GM18519 (cell line): ENCODE data around the gene GNPTG.
"Not testable (repeated sequence)": the region's sequence is repeated elsewhere in the genome, so short reads cannot be mapped to it uniquely, and the experiment has no call there.

Experiments used
- ATAC-seq: cut with Tn5 transposase; IDR thresholded peaks from one replicate; pipeline ENCODE4 v1.9.1; 2021; ENCODE audit warnings: mild to moderate bottlenecking, moderate library complexity; ENCODE audit not compliant: unreplicated experiment, low FRiP score

The GNPTG gene

GRCh38 chr16:1317479-1318267 is 34.1 kb upstream of the GNPTG start:
- ATAC-seq: no peak

DNA sequence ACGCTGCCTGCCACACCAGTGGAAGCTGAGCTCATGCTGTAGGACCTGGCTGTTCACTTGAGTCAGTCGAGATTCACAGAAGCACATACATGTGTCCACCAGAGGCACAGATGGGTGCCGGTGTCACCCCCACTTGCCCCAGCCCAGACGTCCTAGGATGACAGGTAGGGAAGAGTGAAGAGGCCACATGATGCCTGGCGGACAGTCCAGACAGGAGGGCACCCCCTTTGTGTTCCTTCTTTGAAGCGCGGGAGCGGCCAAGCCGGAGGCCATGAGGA is 33.5 kb upstream of the GNPTG start:
- no peak for ATAC-seq

DNA sequence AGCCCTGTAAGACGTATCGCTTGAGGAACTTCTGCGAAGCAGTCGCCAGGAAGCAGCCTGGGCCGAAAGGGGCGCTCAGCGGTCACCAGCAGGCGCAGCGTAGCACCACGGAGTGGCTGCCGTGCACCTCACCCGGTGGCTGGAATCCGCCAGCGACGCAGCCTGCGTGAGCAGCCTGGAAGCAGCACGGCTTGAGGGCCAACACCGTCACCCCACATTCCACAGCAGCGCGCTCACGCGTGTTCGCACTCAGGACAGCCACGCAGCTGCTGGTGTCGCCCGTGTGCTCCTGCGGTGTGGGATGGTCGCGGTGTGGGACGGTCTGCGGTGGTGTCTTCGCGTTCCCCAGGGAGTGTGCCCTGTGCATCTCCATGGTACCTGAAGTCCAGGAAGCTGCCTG is 32.7 kb upstream of the GNPTG start:
- no peak for ATAC-seq

DNA sequence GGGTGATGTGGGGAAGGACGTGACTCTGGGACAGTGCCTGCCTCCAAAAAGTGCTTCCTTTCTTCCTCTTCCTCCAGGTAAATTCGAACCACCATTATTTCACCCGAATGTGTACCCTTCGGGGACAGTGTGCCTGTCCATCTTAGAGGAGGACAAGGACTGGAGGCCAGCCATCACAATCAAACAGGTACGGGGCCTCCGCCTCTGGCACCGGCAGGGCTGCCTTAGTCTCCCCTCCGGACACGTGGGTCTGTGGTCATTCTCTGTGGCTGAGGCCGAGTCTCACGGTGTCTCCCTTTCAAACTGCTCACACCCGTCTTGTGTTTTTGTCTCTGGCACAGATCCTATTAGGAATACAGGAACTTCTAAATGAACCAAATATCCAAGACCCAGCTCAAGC is 31.6 kb upstream of the GNPTG start:
- no peak for ATAC-seq

DNA sequence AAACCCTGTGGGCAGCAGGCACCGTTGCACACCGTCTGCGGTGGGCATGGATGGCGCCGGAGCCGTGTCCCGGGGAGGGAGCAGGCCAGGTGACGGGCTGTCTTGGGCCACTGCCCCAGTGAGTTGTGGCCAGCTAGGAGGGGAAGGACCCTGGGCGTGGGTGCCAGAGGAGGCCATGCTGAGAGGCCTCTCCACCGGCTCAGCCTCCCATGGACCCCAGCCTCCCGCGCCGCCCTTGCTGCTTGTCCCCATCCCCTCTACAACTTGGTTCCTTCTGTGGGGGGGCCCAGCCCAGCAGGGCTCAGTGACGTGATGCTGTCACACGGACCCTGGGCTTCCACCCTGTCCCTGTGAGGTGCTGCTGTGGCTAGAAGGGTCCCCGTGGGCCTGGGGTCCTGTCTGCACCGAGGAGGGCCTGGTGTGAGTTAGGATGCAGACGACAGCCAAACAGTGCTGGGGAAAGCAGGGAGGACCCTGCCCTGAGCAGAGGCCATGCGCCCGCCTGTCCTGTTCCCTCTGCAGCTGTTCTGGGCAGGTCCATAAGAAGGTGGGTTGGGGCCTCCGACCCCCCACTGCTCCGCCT is 31.0 kb upstream of the GNPTG start:
- no peak for ATAC-seq

DNA sequence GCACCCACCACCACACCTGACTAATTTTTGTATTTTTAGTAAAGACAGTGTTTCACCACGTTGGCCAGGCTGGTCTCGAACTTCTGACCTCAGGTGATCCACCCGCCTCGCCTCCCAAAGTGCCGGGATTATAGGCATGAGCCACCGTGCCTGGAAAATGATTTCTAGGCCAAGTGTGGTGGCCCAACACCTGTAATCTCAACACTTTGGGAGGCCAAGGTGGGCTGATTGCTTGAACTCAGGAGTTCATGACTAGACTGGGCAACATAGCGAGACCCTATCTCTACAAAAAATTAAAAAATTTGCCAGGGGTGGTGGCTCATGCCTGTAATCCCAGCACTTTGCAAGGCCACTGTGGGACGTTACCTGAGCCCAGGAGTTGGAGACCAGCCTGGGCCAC is 29.3 kb upstream of the GNPTG start:
- ATAC-seq: no peak

- no peak for ATAC-seq
Measured at GRCh38 chr16:1323296-1324239, 28.2 kb upstream of the GNPTG start.

DNA sequence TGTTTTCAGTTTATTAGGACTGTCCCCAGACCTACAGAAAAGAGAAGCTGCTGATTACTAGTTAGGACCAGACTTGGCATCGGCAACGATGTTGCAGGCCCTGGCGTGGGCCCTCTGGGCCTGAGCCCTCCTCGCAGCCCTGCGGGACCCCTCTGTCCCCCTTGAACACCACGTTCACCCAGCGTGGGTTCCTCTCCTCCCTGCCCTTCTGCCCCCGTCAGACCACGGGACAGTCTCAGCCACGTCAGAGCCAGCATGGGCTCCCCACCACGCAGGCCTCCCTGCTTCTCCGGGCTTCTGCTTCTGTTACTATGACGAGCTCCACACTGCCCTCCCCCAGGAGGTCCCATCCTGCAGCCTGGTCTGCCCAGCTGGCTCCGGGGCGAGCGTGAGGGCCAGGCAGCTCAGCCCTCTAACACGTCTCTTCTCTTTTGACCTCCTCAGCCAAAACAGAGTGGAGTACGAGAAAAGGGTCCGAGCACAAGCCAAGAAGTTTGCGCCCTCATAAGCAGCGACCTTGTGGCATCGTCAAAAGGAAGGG is 27.4 kb upstream of the GNPTG start:
- no peak for ATAC-seq

DNA sequence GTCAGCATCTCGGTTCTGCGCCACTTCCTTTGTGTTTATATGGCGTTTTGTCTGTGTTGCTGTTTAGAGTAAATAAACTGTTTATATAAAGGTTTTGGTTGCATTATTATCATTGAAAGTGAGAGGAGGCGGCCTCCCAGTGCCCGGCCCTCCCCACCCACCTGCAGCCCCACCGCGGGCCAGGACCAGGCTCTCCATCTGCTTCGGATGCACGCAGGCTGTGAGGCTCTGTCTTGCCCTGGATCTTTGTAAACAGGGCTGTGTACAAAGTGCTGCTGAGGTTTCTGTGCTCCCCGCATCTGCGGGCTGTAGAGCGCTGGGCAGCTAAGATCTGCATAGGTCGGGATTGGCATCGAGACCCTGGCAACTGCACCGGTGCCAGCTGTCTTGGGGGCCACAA is 26.5 kb upstream of the GNPTG start:
- no peak for ATAC-seq

DNA sequence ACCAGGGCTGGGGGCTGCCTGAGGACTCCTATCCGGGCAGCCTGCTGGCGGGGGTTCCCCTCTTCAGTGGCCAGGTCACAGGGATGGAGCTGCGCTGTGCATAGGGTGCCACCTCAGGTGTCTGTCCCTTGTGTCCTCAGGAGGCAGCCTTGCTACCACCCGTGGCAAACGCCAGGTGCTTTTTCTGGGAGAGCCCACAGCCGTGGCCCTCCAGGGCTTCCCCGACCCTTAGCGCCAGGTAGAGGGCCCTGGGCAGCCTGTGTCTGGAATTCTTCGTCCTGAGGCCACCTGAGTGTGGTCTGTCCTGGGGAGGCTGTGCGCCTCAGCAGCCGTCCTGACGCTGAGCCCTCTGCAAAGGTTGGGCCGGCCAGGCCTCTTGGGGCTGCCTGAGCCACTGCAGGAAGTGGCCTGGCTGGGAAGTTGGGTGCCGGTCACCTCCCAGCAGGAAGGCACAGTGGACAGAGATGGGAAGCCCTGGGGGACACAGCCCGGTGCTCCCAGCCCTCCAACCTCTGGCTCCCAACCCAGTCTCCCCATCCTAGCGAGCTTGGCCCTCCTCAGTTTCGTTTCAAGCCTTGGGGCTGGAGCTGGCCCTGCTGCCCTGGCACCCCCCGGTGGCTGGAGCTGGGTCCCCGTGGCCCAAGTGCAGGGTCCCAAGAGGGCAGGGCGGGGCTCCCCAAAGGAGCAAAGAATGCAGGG is 25.9 kb upstream of the GNPTG start:
- no peak for ATAC-seq

DNA sequence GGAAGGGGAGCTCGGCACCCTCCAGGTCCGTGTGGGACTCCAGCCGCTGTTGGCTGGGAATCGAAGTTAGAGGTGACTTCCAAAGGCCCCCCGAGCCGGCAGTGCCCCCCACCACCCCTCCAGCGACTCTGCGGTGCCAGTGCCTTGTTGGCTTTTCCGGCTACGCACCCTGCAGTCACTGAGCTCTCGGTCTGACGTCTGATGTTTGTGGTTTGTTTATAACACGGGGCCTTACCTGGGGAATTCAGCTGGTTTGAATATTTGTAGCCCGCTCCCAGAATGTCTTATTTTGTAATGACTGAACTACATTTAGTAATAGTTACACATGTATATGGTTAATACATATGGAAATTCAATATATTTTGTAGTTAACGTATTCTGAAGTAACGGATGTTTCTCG is 25.3 kb upstream of the GNPTG start:
- ATAC-seq: no peak

- ATAC-seq: no peak
Measured at GRCh38 chr16:1326946-1327618, 24.6 kb upstream of the GNPTG start.

- ATAC-seq: no peak
Measured at GRCh38 chr16:1327619-1327947, 24.1 kb upstream of the GNPTG start.

DNA sequence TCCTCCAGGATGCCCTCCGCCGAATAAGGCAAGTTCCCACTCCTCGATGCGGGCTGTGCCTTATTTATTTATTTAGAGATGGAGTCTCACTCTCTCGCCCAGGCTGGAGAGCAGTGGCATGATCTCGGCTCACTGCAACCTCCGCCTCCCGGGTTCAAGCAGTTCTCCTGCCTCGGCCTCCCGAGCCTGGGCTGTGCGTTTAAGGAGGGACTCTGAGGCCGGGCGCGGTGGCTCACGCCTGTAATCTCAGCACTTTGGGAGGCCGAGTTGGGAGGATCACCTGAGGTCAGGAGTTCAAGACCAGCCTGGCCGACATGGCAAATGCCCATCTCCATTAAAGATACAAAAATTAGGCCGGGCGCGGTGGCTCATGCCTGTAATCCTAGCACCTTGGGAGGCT is 23.6 kb upstream of the GNPTG start:
- not testable (repeated sequence) for ATAC-seq

GRCh38 chr16:1328961-1329360 is 22.8 kb upstream of the GNPTG start:
- ATAC-seq: not testable (repeated sequence)

- no peak for ATAC-seq
Measured at GRCh38 chr16:1330260-1330914, 21.3 kb upstream of the GNPTG start.

GRCh38 chr16:1330931-1331711 is 20.6 kb upstream of the GNPTG start:
- ATAC-seq: no peak

GRCh38 chr16:1331712-1332617 is 19.8 kb upstream of the GNPTG start:
- ATAC-seq: no peak
